ENCODE measurements around the gene ANKRD13D.

Gene ANKRD13D

GRCh38 chr11:67349928-67350465 is 60.9 kb downstream of the ANKRD13D start:
- no peak overlapping the region for H3K27ac ChIP-seq (ENCODE audit: low read depth, low read length)
- no peak overlapping the region for H3K4me3 ChIP-seq (ENCODE audit: low read depth in 1 of 2, low read length in 2 of 2)
- peaks cover 28% of the 10 kb centered on the region for H3K4me1 ChIP-seq (ENCODE audit: insufficient read depth, low read length)
- no peaks in the 10 kb centered on the region for H3K27me3 ChIP-seq (ENCODE audit: control insufficient read depth in 1 of 2, insufficient read depth in 2 of 2, low read length in 2 of 2)
- no peaks in the 10 kb centered on the region for H3K36me3 ChIP-seq (ENCODE audit: insufficient read depth, low read length)
- no peaks in the 10 kb centered on the region for H3K9me3 ChIP-seq (ENCODE audit: low read length)
- H3K9ac ChIP-seq (ENCODE audit: low read length): no peak overlapping the region

DNA sequence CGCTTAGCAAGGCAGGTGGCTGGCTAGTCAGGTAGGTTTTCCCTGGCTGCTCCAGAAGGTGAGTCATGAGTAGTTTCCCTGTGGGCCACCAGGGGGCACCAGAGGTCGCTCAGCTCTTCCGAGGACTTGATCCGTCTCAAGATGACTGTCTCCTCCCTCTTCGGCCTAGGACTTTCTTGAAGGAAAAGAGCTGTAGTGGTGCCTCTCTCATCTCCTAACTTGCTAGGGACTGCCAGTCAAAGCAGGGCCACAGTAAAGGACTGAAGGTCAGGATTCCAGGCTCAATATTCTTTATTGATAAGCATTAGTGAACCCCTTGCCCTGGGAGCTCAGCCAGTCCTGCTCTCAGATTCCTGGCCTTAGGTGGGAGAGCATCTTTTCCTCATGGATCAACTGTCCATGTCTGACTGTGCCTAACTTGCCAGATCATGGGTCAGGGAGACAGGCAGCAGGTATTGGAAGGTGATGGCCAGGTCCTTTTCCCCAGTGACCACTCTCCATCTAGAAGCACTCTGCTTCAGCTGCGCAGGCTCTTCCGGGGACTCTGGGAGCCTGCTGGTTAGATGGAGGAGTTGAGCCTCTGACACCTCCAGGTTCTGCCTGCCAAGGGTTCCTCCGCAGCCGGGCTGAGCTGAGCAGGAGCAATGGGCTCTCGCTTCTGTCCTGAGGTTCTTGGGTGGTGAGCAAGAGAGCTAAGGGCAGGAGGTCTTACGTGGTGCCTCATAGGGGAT is 62.3 kb downstream of the ANKRD13D start:
- peak overlapping the region; percentile 59 for H3K27ac ChIP-seq (ENCODE audit: low read depth, low read length)
- no peak overlapping the region for H3K9ac ChIP-seq (ENCODE audit: low read length)
- H3K36me3 ChIP-seq (ENCODE audit: insufficient read depth, low read length): no peaks in the 10 kb centered on the region
- no peaks in the 10 kb centered on the region for H3K27me3 ChIP-seq (ENCODE audit: control insufficient read depth in 1 of 2, insufficient read depth in 2 of 2, low read length in 2 of 2)
- H3K4me3 ChIP-seq (ENCODE audit: low read depth in 1 of 2, low read length in 2 of 2): no peak overlapping the region
- peaks cover 40% of the 10 kb centered on the region for H3K4me1 ChIP-seq (ENCODE audit: insufficient read depth, low read length)
- no peaks in the 10 kb centered on the region for H3K9me3 ChIP-seq (ENCODE audit: low read length)
